HCT116 (cell line): ENCODE data around the gene ATP8A2.
"Not testable (repeated sequence)": the region's sequence is repeated elsewhere in the genome, so short reads cannot be mapped to it uniquely, and the experiment has no call there.

ENCODE experiments used
- ELF1 ChIP-seq: IDR thresholded peaks from 2 replicates; pipeline ENCODE4 v1.6.1; 2012; ENCODE audit warnings: low read depth, borderline replicate concordance
- POLR2A ChIP-seq: IDR thresholded peaks from 2 replicates; pipeline ENCODE4 v1.7.0; 2011; ENCODE audit warnings: borderline replicate concordance; ENCODE audit not compliant: insufficient read depth, insufficient read length; ENCODE audit errors: extremely low read depth
- POLR2AphosphoS5 ChIP-seq: IDR thresholded peaks from 2 replicates; pipeline ENCODE4 v1.6.1; 2011; ENCODE audit warnings: mild to moderate bottlenecking, low read depth, low read length, moderate library complexity
- RAD21 ChIP-seq: IDR thresholded peaks from 2 replicates; pipeline ENCODE4 v1.6.1; 2012; ENCODE audit warnings: low read depth, mild to moderate bottlenecking
- SIN3A ChIP-seq: IDR thresholded peaks from 2 replicates; pipeline ENCODE4 v1.6.1; 2012; ENCODE audit warnings: low read depth
- YY1 ChIP-seq: IDR thresholded peaks from 2 replicates; pipeline ENCODE4 v1.6.1; 2011; ENCODE audit warnings: low read length, low read depth, moderate library complexity, mild to moderate bottlenecking; ENCODE audit not compliant: insufficient replicate concordance; ENCODE audit errors: extremely low read depth
- TF ChIP-seq, protein P1 (sequence below): IDR thresholded peaks from 2 replicates; pipeline ENCODE4 v1.6.1; 2012; ENCODE audit warnings: low read depth
- TF ChIP-seq, protein P2 (sequence below), 3 experiments: fragments of 200-600 bp in 1 of 3; sonication (generic) in 1 of 3; IDR thresholded peaks in 2 of 3; conservative IDR thresholded peaks in 1 of 3; 2 replicates each; pipeline ENCODE4 v1.5.1; 2012 to 2017; ENCODE audit warnings: low read depth in 2 of 3, low read length in 2 of 3, antibody characterized with exemption in 1 of 3, borderline replicate concordance in 1 of 3, control low read depth in 1 of 3, mild to moderate bottlenecking in 1 of 3, mixed read lengths in 1 of 3, mixed run types in 1 of 3, moderate library complexity in 1 of 3; ENCODE audit not compliant: insufficient read depth in 1 of 3

DNA sequence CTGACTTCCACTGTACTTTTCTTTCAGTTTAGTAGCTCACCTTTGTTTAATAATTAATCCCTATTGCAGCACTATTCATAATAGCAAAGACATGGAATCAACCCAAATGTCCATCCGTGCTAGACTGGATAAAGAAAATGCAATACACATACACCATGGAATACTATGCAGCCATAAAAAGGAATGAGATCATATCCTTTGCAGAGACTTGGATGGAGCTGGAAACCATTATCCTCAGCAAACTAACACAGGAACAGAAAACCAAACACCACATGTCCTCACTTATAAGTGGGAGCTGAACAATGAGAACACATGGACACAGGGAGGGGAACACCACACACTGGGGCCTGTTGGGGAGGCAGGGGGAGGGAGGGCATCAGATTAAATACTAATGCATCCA lies 402.3 kb downstream of the ATP8A2 start:
- TF ChIP-seq, protein P1, sequence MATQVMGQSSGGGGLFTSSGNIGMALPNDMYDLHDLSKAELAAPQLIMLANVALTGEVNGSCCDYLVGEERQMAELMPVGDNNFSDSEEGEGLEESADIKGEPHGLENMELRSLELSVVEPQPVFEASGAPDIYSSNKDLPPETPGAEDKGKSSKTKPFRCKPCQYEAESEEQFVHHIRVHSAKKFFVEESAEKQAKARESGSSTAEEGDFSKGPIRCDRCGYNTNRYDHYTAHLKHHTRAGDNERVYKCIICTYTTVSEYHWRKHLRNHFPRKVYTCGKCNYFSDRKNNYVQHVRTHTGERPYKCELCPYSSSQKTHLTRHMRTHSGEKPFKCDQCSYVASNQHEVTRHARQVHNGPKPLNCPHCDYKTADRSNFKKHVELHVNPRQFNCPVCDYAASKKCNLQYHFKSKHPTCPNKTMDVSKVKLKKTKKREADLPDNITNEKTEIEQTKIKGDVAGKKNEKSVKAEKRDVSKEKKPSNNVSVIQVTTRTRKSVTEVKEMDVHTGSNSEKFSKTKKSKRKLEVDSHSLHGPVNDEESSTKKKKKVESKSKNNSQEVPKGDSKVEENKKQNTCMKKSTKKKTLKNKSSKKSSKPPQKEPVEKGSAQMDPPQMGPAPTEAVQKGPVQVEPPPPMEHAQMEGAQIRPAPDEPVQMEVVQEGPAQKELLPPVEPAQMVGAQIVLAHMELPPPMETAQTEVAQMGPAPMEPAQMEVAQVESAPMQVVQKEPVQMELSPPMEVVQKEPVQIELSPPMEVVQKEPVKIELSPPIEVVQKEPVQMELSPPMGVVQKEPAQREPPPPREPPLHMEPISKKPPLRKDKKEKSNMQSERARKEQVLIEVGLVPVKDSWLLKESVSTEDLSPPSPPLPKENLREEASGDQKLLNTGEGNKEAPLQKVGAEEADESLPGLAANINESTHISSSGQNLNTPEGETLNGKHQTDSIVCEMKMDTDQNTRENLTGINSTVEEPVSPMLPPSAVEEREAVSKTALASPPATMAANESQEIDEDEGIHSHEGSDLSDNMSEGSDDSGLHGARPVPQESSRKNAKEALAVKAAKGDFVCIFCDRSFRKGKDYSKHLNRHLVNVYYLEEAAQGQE = not testable (repeated sequence)
- TF ChIP-seq, protein P2, sequence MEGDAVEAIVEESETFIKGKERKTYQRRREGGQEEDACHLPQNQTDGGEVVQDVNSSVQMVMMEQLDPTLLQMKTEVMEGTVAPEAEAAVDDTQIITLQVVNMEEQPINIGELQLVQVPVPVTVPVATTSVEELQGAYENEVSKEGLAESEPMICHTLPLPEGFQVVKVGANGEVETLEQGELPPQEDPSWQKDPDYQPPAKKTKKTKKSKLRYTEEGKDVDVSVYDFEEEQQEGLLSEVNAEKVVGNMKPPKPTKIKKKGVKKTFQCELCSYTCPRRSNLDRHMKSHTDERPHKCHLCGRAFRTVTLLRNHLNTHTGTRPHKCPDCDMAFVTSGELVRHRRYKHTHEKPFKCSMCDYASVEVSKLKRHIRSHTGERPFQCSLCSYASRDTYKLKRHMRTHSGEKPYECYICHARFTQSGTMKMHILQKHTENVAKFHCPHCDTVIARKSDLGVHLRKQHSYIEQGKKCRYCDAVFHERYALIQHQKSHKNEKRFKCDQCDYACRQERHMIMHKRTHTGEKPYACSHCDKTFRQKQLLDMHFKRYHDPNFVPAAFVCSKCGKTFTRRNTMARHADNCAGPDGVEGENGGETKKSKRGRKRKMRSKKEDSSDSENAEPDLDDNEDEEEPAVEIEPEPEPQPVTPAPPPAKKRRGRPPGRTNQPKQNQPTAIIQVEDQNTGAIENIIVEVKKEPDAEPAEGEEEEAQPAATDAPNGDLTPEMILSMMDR (IDR thresholded peaks at IDR 0.05 in 2 of 3, conservative IDR thresholded peaks at IDR 0.05 in 1 of 3; ENCODE audit: borderline replicate concordance in 1 of 3, insufficient read depth in 1 of 3, low read depth in 2 of 3, low read length in 2 of 3) = not testable (repeated sequence)
- not testable (repeated sequence) for TF ChIP-seq YY1, ELF1, POLR2A, RAD21, POLR2AphosphoS5, SIN3A
